Ectodermal cell (in vitro differentiated cells): ENCODE measurements around the gene HDGFL2.
"Not testable (repeated sequence)": the region's sequence is repeated elsewhere in the genome, so short reads cannot be mapped to it uniquely, and the experiment has no call there.

Source experiments
- H3K27ac ChIP-seq: 2 replicates; pipeline ENCODE4 v1.7.0; 2013; ENCODE audit warnings: mild to moderate bottlenecking, low read depth, low read length; ENCODE audit not compliant: insufficient read depth, poor library complexity, severe bottlenecking
- H3K27me3 ChIP-seq: 2 replicates; pipeline ENCODE4 v1.7.0; 2013; ENCODE audit warnings: mild to moderate bottlenecking, low read length; ENCODE audit not compliant: insufficient read depth, control insufficient read depth, poor library complexity, severe bottlenecking
- H3K36me3 ChIP-seq: one replicate; pipeline ENCODE4 v1.7.0; 2013; ENCODE audit warnings: low read length; ENCODE audit not compliant: control insufficient read depth, insufficient read depth
- H3K4me1 ChIP-seq: one replicate; pipeline ENCODE4 v1.7.0; 2013; ENCODE audit warnings: low read length; ENCODE audit not compliant: control insufficient read depth, insufficient read depth
- H3K4me3 ChIP-seq: 2 replicates; pipeline ENCODE4 v1.7.0; 2013; ENCODE audit warnings: low read depth, low read length, control low read depth; ENCODE audit not compliant: insufficient read depth
- H3K9me3 ChIP-seq: 2 replicates; pipeline ENCODE4 v1.7.0; 2013; ENCODE audit warnings: mild to moderate bottlenecking, low read length, moderate library complexity; ENCODE audit not compliant: control insufficient read depth
- WGBS, 2 experiments: methylation state at CpG; one replicate each; pipeline ENCODE4 v1.1.7; 2013; ENCODE audit warnings: missing lambda C conversion rate in 2 of 2; 5-methylcytosine and 5-hydroxymethylcytosine counted together

Gene HDGFL2

DNA sequence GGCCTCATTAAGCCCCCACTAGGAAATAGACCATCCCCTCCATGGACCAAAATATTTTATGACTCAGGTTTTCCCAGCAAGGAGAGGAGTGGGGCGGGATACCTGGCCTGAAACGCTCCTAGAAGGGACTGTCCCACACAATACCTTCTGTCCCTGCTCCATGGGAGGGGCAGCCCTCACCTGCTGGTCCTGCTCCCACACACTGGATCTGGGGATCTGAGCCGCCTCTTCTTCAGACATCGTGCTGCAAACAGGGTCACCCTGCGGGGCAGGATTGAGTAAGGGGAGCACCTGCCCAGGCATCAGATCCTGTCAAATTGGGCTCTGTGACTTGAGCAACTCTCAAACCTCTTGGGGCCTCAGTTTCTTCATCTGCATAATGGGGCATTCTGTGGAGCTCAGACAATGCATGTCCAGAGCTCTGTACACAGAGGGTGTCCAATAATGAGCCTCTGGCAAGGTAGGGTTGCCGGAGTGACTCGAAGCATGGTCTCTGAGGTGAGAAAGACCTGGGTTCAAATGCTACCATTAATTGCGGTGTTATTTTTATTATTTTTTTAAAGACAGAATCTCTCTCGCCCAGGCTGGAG lies 61.8 kb downstream of the HDGFL2 start:
- Histone ChIP-seq H3K27ac (no peak overlapping the region), H3K36me3 (no peaks in the 10 kb centered on the region), H3K9me3 (no peaks in the 10 kb centered on the region), H3K4me3 (no peak overlapping the region), H3K4me1 (no peaks in the 10 kb centered on the region), H3K27me3 (peaks cover 20% of the 10 kb centered on the region)
- 83 to 85% methylated on average over 9 of the region's 9 CpGs for WGBS, 2 experiments

DNA sequence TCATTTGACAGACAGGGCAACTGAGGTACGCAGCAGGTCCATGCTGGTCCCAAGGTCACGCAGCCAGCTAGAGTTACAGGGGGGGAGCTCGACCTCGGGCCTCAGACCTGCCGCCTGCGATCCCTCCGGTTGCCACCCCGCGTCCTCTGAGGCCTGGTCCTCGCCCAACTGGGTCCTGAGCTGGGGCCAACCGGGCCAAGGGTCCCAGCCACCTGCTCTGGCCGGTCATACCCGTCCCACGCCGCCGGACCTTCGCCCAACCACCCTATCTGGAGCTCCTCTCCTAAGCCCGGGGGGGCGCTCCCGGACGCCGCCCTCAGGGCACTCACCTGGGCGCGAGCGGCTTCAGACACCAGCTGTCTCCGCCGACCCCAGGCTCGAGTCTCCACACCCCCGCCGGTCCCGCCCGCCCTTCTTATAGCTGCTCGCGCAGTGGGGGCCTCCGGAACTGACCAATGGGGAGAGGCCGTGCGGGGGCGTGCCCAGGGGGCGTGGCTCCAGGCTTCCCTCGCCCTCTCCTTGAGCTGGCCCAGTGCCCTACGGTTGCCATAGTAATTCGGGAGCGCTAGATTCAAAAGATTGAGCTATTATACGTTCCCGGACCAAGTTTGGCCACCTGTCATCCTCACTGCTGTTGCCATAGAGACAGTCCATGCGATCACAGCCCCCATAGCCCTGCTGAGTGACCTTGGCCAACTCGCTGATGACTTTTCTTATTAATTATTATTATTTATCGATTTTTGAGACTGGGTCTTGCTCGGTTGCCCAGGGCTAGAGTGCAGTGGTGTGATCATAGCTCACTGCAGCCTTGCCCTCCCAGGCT lies 63.0 kb downstream of the HDGFL2 start, which contains the start of gene PLIN5:
Gene PLIN5, minus strand, starts transcription at position 389 of the 823 bp plus-strand sequence. CDS start 1,150 bp downstream, outside the sequence.
- WGBS, 2 experiments, result 12% methylated on average over 49 of the region's 49 CpGs
- H3K36me3 ChIP-seq, result no peaks in the 10 kb centered on the region
- no peak within 1 kb of the TSS for H3K27ac ChIP-seq
- peaks cover 20% of the 10 kb centered on the region for H3K27me3 ChIP-seq
- H3K4me3 ChIP-seq, result peak within 1 kb of the TSS; percentile 20
- no peaks in the 10 kb centered on the region for H3K9me3 ChIP-seq
- H3K4me1 ChIP-seq, result no peaks in the 10 kb centered on the region

DNA sequence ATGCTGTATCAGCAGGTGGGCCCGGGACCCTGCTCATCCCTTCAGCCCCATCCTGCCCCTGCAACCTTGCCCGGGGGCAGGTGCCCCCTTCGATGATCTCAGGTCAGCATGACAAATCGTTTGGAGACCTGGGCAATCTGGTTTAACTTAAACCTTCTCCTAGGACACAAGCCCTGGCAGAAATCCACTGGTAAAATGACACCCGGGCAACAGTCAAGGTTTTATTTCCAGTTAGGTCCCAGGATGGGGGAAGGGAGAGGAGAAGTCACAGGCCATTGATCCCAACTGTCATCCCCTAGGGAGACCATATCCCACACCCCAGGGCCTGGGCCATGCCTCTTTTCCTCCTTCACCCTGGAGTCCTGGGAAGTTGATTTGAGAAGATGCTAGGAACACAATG lies 64.7 kb downstream of the HDGFL2 start:
- Histone ChIP-seq H3K27ac (no peak overlapping the region), H3K4me3 (no peak overlapping the region)
- 83 to 88% methylated on average over 5 of the region's 5 CpGs for WGBS, 2 experiments

DNA sequence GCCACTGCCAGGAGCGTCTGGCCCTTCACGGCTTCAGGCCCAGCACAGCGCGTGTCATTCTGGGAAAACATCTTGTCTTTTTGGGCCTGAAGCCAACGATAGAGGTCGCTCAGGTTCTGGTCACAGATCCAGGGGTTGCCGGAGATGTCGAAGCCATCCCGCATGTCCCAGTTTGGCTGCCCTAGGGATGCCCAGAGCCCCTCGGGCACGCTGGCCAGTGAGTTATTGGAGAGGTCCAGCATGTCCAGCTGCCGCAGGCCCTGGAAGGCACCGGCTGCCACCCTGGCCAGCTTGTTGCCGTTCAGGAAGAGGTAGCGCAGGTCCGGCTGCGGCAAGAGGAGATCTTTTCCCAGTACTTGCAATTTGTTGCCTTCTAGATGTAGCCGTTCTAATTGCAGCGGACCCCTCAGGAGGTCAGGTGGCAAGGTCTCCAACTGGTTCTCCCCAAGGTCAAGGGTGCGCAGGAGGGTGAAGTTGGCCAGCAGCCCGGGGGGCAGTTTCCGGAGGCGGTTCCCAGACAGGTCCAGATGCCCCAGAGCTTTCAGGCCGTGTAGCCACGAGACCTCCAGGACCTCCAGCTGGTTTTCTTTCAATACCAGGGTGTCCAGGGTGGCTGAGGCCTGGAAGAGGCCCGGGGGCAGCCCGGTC lies 66.0 kb downstream of the HDGFL2 start:
- no peak overlapping the region for H3K27ac ChIP-seq
- 88 to 90% methylated on average over 27 of the region's 27 CpGs for WGBS, 2 experiments
- peaks cover 17% of the 10 kb centered on the region for H3K27me3 ChIP-seq
- no peaks in the 10 kb centered on the region for H3K9me3 ChIP-seq
- no peaks in the 10 kb centered on the region for H3K4me1 ChIP-seq
- H3K4me3 ChIP-seq, result no peak overlapping the region
- H3K36me3 ChIP-seq, result no peaks in the 10 kb centered on the region

More for the DNA sequence above, 64.7 kb downstream of the HDGFL2 start:
- Histone ChIP-seq H3K36me3 (no peaks in the 10 kb centered on the region), H3K4me1 (no peaks in the 10 kb centered on the region), H3K27me3 (peaks cover 18% of the 10 kb centered on the region), H3K9me3 (no peaks in the 10 kb centered on the region)

DNA sequence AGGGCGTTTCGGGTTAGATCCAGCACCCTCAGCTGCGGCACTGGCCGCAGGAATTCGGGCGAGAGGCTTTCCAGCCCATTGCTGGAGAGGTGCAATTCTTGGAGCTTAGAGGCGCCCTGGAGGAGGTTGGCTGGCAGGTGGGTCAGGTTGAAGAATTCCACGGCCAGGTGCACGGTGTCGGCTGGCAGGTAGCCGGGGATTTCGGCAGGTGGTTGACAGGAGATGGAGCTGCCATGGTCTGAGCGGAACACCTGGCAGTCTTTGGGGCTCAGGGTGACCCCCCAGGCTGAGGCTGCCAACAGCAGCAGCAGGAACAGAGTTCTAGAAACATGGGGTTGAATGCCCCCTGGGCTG lies 66.5 kb downstream of the HDGFL2 start:
- Histone ChIP-seq H3K27ac (no peak overlapping the region), H3K27me3 (peaks cover 14% of the 10 kb centered on the region), H3K4me3 (no peak overlapping the region), H3K36me3 (no peaks in the 10 kb centered on the region), H3K9me3 (no peaks in the 10 kb centered on the region), H3K4me1 (no peaks in the 10 kb centered on the region)
- WGBS, 2 experiments, result 94 to 95% methylated on average over 13 of the region's 13 CpGs

DNA sequence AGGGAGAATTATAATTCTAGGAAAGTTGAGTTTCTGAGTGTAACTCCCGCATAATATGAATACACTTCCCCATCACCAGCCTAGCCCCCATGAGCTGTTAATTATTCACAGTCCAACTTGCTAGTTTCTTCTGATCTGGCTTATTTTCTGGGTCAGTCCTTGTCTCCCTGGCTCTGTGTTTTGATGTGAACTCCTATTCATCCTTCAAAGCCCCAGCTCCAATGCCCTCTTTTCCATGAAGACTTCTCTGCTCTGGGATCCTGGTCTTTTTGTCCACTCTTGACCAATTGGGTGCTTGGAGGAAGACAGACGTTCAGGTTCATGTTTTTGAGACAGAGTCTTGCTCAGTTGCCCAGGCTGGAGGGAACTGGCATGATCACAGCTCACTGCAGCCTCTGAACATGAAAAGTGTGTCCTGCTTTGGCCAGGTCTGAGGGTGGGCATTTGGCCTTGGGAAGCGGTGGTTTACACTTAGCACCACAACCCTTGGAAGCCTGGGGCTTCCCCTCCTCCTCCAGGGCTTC lies 67.1 kb downstream of the HDGFL2 start:
- Histone ChIP-seq H3K27me3 (peaks cover 8% of the 10 kb centered on the region), H3K4me3 (no peak overlapping the region), H3K4me1 (no peaks in the 10 kb centered on the region), H3K36me3 (no peaks in the 10 kb centered on the region), H3K27ac (no peak overlapping the region), H3K9me3 (no peaks in the 10 kb centered on the region)
- WGBS, 2 experiments, result 84 to 85% methylated on average over 3 of the region's 3 CpGs

DNA sequence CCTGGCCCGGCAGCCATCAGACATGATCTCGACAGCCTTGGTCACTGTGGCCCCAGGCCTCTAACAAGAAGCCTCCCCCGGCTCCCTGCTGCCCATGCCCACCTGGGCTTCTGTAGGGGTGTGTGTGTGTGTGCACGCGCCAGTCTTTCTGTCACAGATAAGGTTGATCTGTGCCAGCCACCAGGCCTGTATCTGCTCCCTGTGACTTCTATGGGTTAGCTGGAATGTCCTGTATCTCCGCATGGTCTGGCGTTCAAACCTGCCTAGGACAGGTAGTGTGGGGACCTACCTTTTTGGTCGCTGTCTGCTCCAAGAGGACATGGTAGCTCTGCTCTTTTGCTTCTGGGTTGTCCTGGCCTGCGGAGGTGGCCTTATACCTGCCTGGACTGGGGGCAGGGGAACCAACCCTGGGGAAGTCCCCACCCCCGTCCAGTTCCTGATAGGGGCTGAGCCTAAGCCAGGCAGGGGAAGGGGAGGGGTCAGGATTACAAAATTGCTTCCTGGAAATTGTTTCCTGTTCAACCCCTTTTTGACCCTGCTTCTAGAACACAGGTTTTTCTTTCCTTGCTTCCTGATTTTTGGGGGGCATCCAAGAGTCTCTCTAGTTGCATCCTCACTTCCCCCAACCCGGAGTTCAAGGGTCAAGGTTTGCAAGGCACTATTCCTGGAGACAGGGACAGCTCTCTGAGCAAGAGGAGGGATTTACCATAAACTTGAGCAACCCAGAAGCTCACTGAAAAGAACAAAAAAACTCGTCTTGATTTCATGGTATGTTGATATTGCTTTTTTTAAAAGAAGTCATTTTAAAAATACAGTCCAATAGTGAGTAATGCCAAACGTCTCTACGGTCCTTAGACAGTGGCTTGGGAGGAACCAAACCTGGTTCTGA lies 67.8 kb downstream of the HDGFL2 start, which contains the start of gene LRG1:
Gene LRG1, minus strand, starts transcription at position 344 of the 889 bp plus-strand sequence. Its CDS starts 23 bp downstream, at position 321.
- no peaks in the 10 kb centered on the region for H3K36me3 ChIP-seq
- no peak within 1 kb of the TSS for H3K27ac ChIP-seq
- WGBS, 2 experiments, result 85 to 87% methylated on average over 14 of the region's 14 CpGs
- H3K4me3 ChIP-seq, result no peak within 1 kb of the TSS
- peaks cover under 1% of the 10 kb centered on the region for H3K27me3 ChIP-seq
- no peaks in the 10 kb centered on the region for H3K9me3 ChIP-seq
- H3K4me1 ChIP-seq, result no peaks in the 10 kb centered on the region

DNA sequence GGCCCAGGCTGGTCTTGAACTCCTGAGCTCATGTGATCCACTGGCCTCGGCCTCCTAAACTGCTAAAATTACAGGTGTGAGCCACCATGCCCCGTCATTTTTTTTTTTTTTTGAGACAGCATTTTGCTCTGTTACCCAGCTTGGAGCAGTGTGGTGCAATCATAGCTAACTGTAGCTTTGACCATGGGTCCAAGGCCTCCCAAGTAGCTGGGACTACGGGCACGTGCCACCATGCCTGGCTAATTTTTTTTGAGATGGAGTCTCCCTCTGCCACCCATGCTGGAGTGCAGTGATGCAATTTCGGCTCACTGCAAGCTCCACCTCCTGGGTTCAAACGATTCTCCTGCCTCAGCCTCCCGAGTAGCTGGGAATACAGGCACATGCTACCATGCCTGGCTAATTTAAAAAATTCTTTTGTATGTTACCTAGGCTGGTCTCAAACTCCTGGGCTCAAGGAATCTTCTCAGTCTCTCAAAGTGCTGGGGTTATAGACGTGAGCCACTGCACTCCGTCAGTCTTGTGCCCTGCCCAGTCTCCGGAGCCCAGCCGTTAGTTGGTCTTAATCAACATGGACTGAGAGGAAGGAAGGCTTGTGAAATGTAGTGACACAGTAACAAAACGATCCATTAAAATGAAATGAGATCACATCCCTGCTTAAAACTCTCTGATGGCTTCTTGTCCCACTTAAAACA lies 69.2 kb downstream of the HDGFL2 start:
- 89 to 94% methylated on average over 12 of the region's 12 CpGs for WGBS, 2 experiments
- Histone ChIP-seq H3K9me3 (no peaks in the 10 kb centered on the region), H3K27me3 (no peaks in the 10 kb centered on the region), H3K36me3 (no peaks in the 10 kb centered on the region), H3K27ac (no peak overlapping the region), H3K4me1 (no peaks in the 10 kb centered on the region), H3K4me3 (no peak overlapping the region)

DNA sequence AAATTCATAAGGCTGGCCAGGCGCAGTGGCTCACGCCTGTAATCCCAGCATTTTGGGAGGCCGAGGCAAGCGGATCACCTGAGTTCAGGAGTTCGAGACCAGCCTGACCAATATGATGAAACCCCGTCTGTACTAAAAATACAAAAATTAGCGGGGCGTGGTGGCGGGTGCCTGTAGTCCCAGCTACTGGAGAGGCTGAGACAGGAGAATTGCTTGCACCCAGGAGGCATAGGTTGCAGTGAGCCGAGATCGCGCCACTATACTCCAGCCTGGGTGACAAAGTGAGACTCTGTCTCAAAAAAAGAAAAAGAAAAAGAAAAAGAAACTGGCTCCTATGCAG lies 69.7 kb downstream of the HDGFL2 start:
- not testable (repeated sequence) for H3K9me3 ChIP-seq, H3K4me3 ChIP-seq, H3K4me1 ChIP-seq, H3K27me3 ChIP-seq, H3K36me3 ChIP-seq, H3K27ac ChIP-seq
- 92 to 97% methylated on average over 12 of the region's 12 CpGs for WGBS, 2 experiments
